MM.1S (cell line): ENCODE results near the gene FBLL1.

ENCODE experiments used
- DNase-seq: peaks from one replicate; pipeline ENCODE4 v3.0.0-alpha.2; 2015
- H2AFZ ChIP-seq: fragments of 300-600 bp; sonication (generic); 2 replicates; pipeline ENCODE4 v1.6.0; 2016; ENCODE audit warnings: antibody characterized with exemption, low read length
- H3F3A ChIP-seq: fragments of 300-600 bp; sonication (generic); 2 replicates; pipeline ENCODE4 v1.6.1; 2016; ENCODE audit warnings: mild to moderate bottlenecking, antibody characterized with exemption, low read length, moderate library complexity, mixed read lengths; ENCODE audit not compliant: insufficient read depth
- H3K27ac ChIP-seq: fragments of 300-600 bp; sonication (generic); 2 replicates; pipeline ENCODE4 v1.5.1; 2016; ENCODE audit warnings: mild to moderate bottlenecking, low read length
- H3K27me3 ChIP-seq: fragments of 300-600 bp; sonication (generic); replicated peaks from 2 replicates; pipeline ENCODE4 v1.6.0; 2016; ENCODE audit warnings: low read length; ENCODE audit not compliant: insufficient read depth
- H3K36me3 ChIP-seq: fragments of 300-600 bp; sonication (generic); replicated peaks from 2 replicates; pipeline ENCODE4 v1.6.1; 2016; ENCODE audit warnings: mild to moderate bottlenecking, low read length, mixed read lengths; ENCODE audit not compliant: insufficient read depth
- H3K4me1 ChIP-seq: fragments of 300-600 bp; sonication (generic); 2 replicates; pipeline ENCODE4 v1.6.1; 2016; ENCODE audit warnings: low read length, mixed read lengths
- H3K4me2 ChIP-seq: fragments of 300-600 bp; sonication (generic); 2 replicates; pipeline ENCODE4 v1.6.0; 2016; ENCODE audit warnings: low read depth, low read length
- H3K4me3 ChIP-seq: fragments of 300-600 bp; sonication (generic); 2 replicates; pipeline ENCODE4 v1.5.1; 2016; ENCODE audit warnings: low read length, mixed read lengths
- H3K79me2 ChIP-seq: fragments of 300-600 bp; sonication (generic); 2 replicates; pipeline ENCODE4 v1.6.1; 2016; ENCODE audit warnings: mixed run types, low read length, mixed read lengths
- H3K9ac ChIP-seq: fragments of 300-600 bp; sonication (generic); 2 replicates; pipeline ENCODE4 v1.6.1; 2016; ENCODE audit warnings: low read length, mixed read lengths
- H3K9me2 ChIP-seq: fragments of 300-600 bp; sonication (generic); replicated peaks from 2 replicates; pipeline ENCODE4 v1.6.1; 2016; ENCODE audit warnings: mild to moderate bottlenecking, low read length, mixed read lengths; ENCODE audit not compliant: insufficient read depth
- H3K9me3 ChIP-seq: fragments of 300-600 bp; sonication (generic); replicated peaks from 2 replicates; pipeline ENCODE4 v1.6.1; 2016; ENCODE audit warnings: mild to moderate bottlenecking, low read length, mixed read lengths; ENCODE audit not compliant: insufficient read depth
- H4K20me1 ChIP-seq: fragments of 300-600 bp; sonication (generic); 2 replicates; pipeline ENCODE4 v1.6.1; 2016; ENCODE audit warnings: mild to moderate bottlenecking, low read length, moderate library complexity, mixed read lengths; ENCODE audit not compliant: insufficient read depth
- EZH2 ChIP-seq: fragments of 300-600 bp; sonication (generic); optimal IDR thresholded peaks from 2 replicates; pipeline ENCODE3; 2017; ENCODE audit warnings: low read depth, mild to moderate bottlenecking, antibody characterized with exemption, low read length, mixed read lengths
- EZH2phosphoT487 ChIP-seq: fragments of 300-600 bp; sonication (generic); IDR thresholded peaks from 2 replicates; pipeline ENCODE4 v1.6.1; 2018; ENCODE audit warnings: antibody characterized with exemption, low read length
- TF ChIP-seq, protein P1 (sequence below): fragments of 300-600 bp; sonication (generic); IDR thresholded peaks from 2 replicates; pipeline ENCODE4 v1.5.1; 2016; ENCODE audit warnings: antibody characterized with exemption, low read length, mixed read lengths

The FBLL1 gene

GRCh38 chr5:168528521-168529373 is at the start of gene FBLL1:
FBLL1 (plus strand) TSS chr5:168529305; CDS start chr5:168529505, 200 bp downstream.
- Histone ChIP-seq H3K4me3 (no peak within 1 kb of the TSS), H3K9me2 (no peaks in the 10 kb centered on the region), H2AFZ (no peak within 1 kb of the TSS), H3K9me3 (no peaks in the 10 kb centered on the region), H3K9ac (no peak within 1 kb of the TSS), H3K4me1 (no peaks in the 10 kb centered on the region), H3F3A (no peaks in the 10 kb centered on the region), H3K36me3 (no peaks in the 10 kb centered on the region), H3K79me2 (no peaks in the 10 kb centered on the region), H3K4me2 (no peak within 1 kb of the TSS), H4K20me1 (no peaks in the 10 kb centered on the region), H3K27ac (no peak within 1 kb of the TSS), H3K27me3 (no peaks in the 10 kb centered on the region)
- no peak for DNase-seq
- TF ChIP-seq EZH2 = no peak
- no peak for TF ChIP-seq EZH2phosphoT487
- TF ChIP-seq, protein P1, sequence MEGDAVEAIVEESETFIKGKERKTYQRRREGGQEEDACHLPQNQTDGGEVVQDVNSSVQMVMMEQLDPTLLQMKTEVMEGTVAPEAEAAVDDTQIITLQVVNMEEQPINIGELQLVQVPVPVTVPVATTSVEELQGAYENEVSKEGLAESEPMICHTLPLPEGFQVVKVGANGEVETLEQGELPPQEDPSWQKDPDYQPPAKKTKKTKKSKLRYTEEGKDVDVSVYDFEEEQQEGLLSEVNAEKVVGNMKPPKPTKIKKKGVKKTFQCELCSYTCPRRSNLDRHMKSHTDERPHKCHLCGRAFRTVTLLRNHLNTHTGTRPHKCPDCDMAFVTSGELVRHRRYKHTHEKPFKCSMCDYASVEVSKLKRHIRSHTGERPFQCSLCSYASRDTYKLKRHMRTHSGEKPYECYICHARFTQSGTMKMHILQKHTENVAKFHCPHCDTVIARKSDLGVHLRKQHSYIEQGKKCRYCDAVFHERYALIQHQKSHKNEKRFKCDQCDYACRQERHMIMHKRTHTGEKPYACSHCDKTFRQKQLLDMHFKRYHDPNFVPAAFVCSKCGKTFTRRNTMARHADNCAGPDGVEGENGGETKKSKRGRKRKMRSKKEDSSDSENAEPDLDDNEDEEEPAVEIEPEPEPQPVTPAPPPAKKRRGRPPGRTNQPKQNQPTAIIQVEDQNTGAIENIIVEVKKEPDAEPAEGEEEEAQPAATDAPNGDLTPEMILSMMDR = no peak

GRCh38 chr5:168480601-168481000 is 48.5 kb upstream of the FBLL1 start:
- no peaks in the 10 kb centered on the region for H4K20me1 ChIP-seq
- H3K9me3 ChIP-seq = no peaks in the 10 kb centered on the region
- peak overlapping the region; percentile 50; the same call in 1 of the 2 replicates for H3K4me2 ChIP-seq
- H3K4me3 ChIP-seq = no peak overlapping the region
- H2AFZ ChIP-seq = no peak overlapping the region
- no peaks in the 10 kb centered on the region for H3K36me3 ChIP-seq
- no peak overlapping the region for H3K9ac ChIP-seq
- no peaks in the 10 kb centered on the region for H3K79me2 ChIP-seq
- no peaks in the 10 kb centered on the region for H3K27me3 ChIP-seq
- no peak for TF ChIP-seq EZH2phosphoT487
- TF ChIP-seq, protein P1 = no peak
- TF ChIP-seq EZH2 = no peak
- peak overlapping the region; percentile 67; the same call in 1 of the 2 replicates for H3K27ac ChIP-seq
- peaks cover 21% of the 10 kb centered on the region for H3F3A ChIP-seq
- H3K9me2 ChIP-seq = no peaks in the 10 kb centered on the region
- no peak for DNase-seq
- peaks cover 19% of the 10 kb centered on the region for H3K4me1 ChIP-seq

DNA sequence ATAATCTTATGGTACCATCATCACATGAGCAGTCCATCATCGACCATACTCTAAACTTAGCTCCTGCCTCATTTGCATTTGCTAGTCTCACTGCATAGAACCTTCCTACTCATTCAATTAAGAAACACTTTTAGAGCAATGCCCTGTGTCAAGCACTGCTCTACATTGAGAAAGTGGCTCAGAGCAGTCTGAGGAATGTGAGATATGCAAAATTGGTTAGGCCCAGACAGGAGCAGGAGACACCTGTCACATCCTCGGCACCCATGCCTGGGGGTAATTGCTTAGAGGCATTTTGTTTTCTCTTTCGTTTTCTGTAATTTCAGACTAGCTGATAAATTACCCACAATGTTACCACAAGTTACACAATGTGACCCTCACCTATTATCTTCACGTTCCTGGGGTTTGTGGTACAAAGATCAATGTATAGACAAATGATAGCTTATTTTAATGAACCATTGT is 47.7 kb upstream of the FBLL1 start:
- Histone ChIP-seq H3K4me1 (peaks cover 24% of the 10 kb centered on the region), H3K27me3 (no peaks in the 10 kb centered on the region), H3K4me2 (peak overlapping the region; percentile 70), H3K79me2 (peaks cover 1% of the 10 kb centered on the region), H3F3A (peaks cover 21% of the 10 kb centered on the region), H2AFZ (no peak overlapping the region), H3K9ac (peak overlapping the region; percentile 8; the same call in 1 of the 2 replicates), H3K4me3 (peak overlapping the region; percentile 37), H4K20me1 (no peaks in the 10 kb centered on the region), H3K27ac (peak overlapping the region; percentile 67; the same call in 1 of the 2 replicates), H3K9me3 (no peaks in the 10 kb centered on the region), H3K9me2 (no peaks in the 10 kb centered on the region), H3K36me3 (no peaks in the 10 kb centered on the region)
- TF ChIP-seq EZH2 (no peak), EZH2phosphoT487 (no peak)
- TF ChIP-seq, protein P1 = no peak
- peak; percentile 97 for DNase-seq
